Left lung (tissue), 10 donors: ENCODE measurements around the gene HGD. TPM values are rescaled to one million over a fixed set of nuclear protein-coding genes. Genes with fewer than 3 reads are reported as not detected.
"Not testable (repeated sequence)": the region's sequence is repeated elsewhere in the genome, so short reads cannot be mapped to it uniquely, and the experiment has no call there.

Experiments used
- ATAC-seq: fragments of 200-7000 bp; cut with Tn5 transposase; one replicate; pipeline ENCODE4 v1.9.1; 2020; ENCODE audit warnings: moderate library complexity
- DNase-seq, 4 donors: peaks; one replicate each; pipeline ENCODE4 v3.0.0-alpha.2; 2013 to 2020
- H3K27ac ChIP-seq, 2 donors: fragments of 200-600 bp; sonication (generic) in 1 of 2; one replicate each; pipeline versions ENCODE4 v1.5.0 to v1.8.0; 2020 to 2021
- H3K27me3 ChIP-seq, 2 donors: fragments of 200-600 bp; sonication (generic) in 1 of 2; one replicate each; pipeline versions ENCODE4 v1.5.0 to v1.8.0; 2020 to 2021
- H3K36me3 ChIP-seq, 2 donors: fragments of 200-600 bp; sonication (generic) in 1 of 2; one replicate each; pipeline versions ENCODE4 v1.5.0 to v1.8.0; 2020 to 2021
- H3K4me1 ChIP-seq, 2 donors: fragments of 200-600 bp; one replicate each; pipeline ENCODE4 v1.8.0; 2021
- H3K4me3 ChIP-seq, 2 donors: fragments of 200-600 bp; sonication (generic) in 1 of 2; one replicate each; pipeline versions ENCODE4 v1.5.0 to v1.8.0; 2020 to 2021; ENCODE audit warnings: mild to moderate bottlenecking in 1 of 2
- H3K9me3 ChIP-seq, 2 donors: fragments of 200-600 bp; sonication (generic) in 1 of 2; one replicate each; pipeline versions ENCODE4 v1.5.0 to v1.8.0; 2020 to 2021
- intact Hi-C, 2 donors: fragments of 100-400 bp; cut with DNase I; formaldehyde crosslinking; loops; one replicate each; pipeline versions ENCODE4 v1.11.2 to v1.14.2; 2022
- polyA plus RNA-seq, 6 donors: library from polyadenylated mRNA; unstranded; fragments of 120-200 nt; gene quantifications; one replicate each; pipeline ENCODE4 v1.2.1, GENCODE V29; 2013; ENCODE audit not compliant: insufficient read length in 6 of 6
- total RNA-seq, 2 donors: library from RNA; stranded (reverse); fragmentation: NEBNext Ultra II Directional; extraction: Animal tissue kit (Norgen Biotek cat#: 25700); gene quantifications; one replicate each; pipeline ENCODE4 v1.2.1, GENCODE V29; 2021
- TF ChIP-seq, protein P1 (sequence below), 2 donors: fragments of 200-600 bp; sonication (generic) in 1 of 2; IDR thresholded peaks; one replicate each; pipeline versions ENCODE4 v1.5.0 to v1.8.0; 2021; ENCODE audit warnings: antibody characterized with exemption in 2 of 2
- donor health status: DM: no; HTN: yes; CAD: no.
- donor health status: DM: no; HTN: no; CAD: no.

HGD gene
- total and polyA plus RNA-seq, 8 donors = 0.38 to 2.4 (median 1.0) TPM

DNA sequence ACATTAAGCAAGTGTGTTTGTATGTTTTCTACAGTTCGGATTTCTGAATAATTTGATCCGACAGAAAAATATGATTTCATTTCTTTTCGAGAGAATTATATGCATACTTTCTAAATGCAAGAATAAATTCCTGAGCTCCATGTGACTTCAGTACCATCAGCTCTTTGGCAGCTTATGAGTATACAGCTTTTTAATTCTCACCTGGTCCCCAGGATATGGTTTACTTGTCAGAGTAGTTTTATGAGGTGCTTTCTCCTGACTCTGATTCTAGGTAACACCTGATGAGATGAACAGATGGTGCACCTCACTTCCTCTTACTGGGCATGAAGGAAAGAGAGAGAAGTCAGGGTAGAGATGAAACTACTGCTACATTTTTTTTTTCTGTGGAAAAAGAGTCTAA lies 3.1 kb downstream of the HGD start:
- Histone ChIP-seq H3K27me3 (no peaks in the 10 kb centered on the region), H3K4me1 (peaks cover 13 to 16% of the 10 kb centered on the region in 2 donors), H3K9me3 (no peaks in the 10 kb centered on the region), H3K4me3 (no peak overlapping the region), H3K36me3 (no peaks in the 10 kb centered on the region), H3K27ac (peak overlapping the region; percentile 54 to 55)
- TF ChIP-seq, protein P1, sequence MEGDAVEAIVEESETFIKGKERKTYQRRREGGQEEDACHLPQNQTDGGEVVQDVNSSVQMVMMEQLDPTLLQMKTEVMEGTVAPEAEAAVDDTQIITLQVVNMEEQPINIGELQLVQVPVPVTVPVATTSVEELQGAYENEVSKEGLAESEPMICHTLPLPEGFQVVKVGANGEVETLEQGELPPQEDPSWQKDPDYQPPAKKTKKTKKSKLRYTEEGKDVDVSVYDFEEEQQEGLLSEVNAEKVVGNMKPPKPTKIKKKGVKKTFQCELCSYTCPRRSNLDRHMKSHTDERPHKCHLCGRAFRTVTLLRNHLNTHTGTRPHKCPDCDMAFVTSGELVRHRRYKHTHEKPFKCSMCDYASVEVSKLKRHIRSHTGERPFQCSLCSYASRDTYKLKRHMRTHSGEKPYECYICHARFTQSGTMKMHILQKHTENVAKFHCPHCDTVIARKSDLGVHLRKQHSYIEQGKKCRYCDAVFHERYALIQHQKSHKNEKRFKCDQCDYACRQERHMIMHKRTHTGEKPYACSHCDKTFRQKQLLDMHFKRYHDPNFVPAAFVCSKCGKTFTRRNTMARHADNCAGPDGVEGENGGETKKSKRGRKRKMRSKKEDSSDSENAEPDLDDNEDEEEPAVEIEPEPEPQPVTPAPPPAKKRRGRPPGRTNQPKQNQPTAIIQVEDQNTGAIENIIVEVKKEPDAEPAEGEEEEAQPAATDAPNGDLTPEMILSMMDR (IDR thresholded peaks at IDR 0.05) = no peak
- intact Hi-C loops = no loop called here
- ATAC-seq (peak; percentile 23), DNase-seq (no peak)

DNA sequence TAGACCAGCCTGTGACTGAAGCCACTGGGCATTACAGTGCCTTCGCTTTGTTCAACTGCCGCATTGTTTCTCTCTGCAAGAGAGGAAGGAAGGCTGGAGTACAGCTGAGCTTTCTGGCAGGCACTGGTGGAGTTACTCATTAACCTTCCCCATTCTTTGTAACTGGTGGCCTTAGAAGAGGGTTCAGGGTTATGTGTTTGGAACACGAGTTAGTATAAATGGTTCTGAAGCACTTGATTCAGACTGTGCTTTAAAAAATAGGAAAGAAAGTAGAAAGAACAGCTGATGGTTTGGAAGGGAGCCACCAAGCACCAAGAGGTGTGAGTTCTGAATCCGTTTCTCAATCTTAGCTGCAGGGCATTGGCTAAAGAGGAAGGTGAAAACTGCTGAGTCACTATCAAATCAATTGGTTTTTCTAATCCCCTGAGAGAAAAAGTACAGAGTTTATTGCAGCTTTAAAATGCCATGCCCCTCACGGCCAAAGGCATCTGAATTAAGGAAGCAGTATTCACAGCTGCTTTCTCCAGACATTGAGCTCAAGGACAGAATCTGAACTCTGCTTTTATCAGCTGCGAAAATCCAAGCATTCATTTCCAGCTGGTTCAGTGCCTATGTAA lies 3.6 kb downstream of the HGD start:
- intact Hi-C loops = no loop called here
- H3K27me3 ChIP-seq = no peaks in the 10 kb centered on the region
- H3K27ac ChIP-seq = peak overlapping the region; percentile 54 to 55
- ATAC-seq (peak; percentile 92), DNase-seq (peak in 3 of 4 donors; percentile 49 to 79 (median 56))
- no peaks in the 10 kb centered on the region for H3K36me3 ChIP-seq
- H3K4me3 ChIP-seq = no peak overlapping the region
- no peaks in the 10 kb centered on the region for H3K9me3 ChIP-seq
- peaks cover 13 to 16% of the 10 kb centered on the region in 2 donors for H3K4me1 ChIP-seq
- TF ChIP-seq, protein P1 (IDR thresholded peaks at IDR 0.05) = no peak

DNA sequence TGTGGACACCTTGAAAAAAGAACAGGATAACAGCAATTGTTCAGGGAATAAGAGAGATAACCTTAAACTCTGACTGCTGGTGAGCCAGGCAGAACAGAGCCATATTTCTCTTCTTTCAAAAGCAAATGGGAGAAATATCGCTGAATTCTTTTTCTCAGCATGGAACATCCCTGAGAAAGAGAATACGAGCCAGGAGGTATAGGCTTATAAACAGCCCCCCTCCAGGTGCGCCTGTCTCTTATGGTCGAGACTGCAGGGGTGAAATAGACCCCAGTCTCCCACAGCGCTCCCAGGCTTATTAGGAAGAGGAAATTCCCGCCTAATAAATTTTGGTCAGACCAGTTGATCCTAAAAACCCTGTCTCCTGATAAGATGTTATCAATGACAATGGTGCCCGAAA lies 4.8 kb downstream of the HGD start:
- H3K4me1 ChIP-seq = peaks cover 13 to 16% of the 10 kb centered on the region in 2 donors
- H3K27ac ChIP-seq, H3K27me3 ChIP-seq, intact Hi-C loops, ATAC-seq, H3K36me3 ChIP-seq, H3K4me3 ChIP-seq, H3K9me3 ChIP-seq, DNase-seq: not testable (repeated sequence)

DNA sequence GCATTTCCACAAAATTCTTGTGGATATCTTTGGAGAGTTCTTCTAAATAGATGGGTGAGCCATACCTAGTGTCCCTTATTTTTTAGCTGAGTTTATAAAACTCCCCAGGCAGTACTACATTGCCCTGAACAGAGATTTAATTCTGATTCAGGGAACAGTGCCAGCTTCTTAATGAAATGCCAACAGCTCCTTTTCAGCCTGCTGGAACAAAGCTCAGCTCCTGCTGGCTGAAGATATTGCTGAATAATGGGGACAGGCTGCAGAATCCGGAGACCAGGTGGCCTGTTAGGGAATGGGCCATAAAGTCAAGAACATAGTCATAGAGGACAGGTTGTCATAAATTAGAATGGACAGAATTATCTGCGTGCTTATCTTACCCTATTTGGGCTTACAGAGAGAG lies 8.9 kb downstream of the HGD start:
- intact Hi-C loops = no loop called here
- TF ChIP-seq, protein P1 (IDR thresholded peaks at IDR 0.05) = no peak
- no peaks in the 10 kb centered on the region for H3K9me3 ChIP-seq
- no peak overlapping the region for H3K27ac ChIP-seq
- DNase-seq (no peak), ATAC-seq (no peak)
- H3K36me3 ChIP-seq = no peaks in the 10 kb centered on the region
- no peaks in the 10 kb centered on the region for H3K27me3 ChIP-seq
- H3K4me3 ChIP-seq = no peak overlapping the region
- peaks cover 3 to 4% of the 10 kb centered on the region in 2 donors for H3K4me1 ChIP-seq

DNA sequence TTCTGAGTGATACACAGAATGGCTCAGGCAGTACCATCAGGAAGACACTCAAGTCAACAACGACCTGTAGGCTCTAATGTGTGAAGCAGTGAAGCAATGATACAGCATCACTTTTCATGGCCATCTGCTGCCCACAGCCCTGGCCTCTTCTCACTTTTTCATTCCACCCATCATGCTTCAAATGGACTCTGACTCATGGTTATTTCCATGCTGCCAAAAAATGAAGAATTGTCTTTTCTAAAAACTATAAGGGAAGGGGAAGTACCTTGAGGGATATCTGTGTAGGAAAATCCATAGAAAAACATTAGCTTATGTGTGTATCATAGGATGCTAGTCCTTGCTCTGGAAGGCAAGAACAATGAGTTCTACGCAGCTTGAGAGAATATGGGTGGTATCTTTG lies 11.5 kb downstream of the HGD start:
- intact Hi-C loops = no loop called here

More for the DNA sequence above, 11.5 kb downstream of the HGD start:
- Histone ChIP-seq H3K9me3 (no peaks in the 10 kb centered on the region), H3K36me3 (no peaks in the 10 kb centered on the region), H3K4me3 (no peak overlapping the region), H3K27ac (no peak overlapping the region), H3K4me1 (no peaks in the 10 kb centered on the region), H3K27me3 (no peaks in the 10 kb centered on the region)
- TF ChIP-seq, protein P1 (IDR thresholded peaks at IDR 0.05) = no peak
- DNase-seq (no peak), ATAC-seq (no peak)
